H9 (cell line): ENCODE measurements around the gene HNRNPR. TPM values are rescaled to one million over a fixed set of nuclear protein-coding genes. Genes with fewer than 3 reads are reported as not detected.

Experiments
- DNase-seq: peaks from one replicate; pipeline ENCODE4 v3.0.0-alpha.2; 2017
- H2AFZ ChIP-seq: one replicate; pipeline ENCODE4 v1.6.1; 2013; ENCODE audit warnings: mild to moderate bottlenecking, low read length, control low read depth, moderate library complexity
- H2AK5ac ChIP-seq: 2 replicates; pipeline ENCODE4 v1.6.1; 2013; ENCODE audit warnings: low read length, control low read depth, mixed read lengths; ENCODE audit not compliant: insufficient read length
- H2BK120ac ChIP-seq: one replicate; pipeline ENCODE4 v1.6.1; 2013; ENCODE audit warnings: low read depth, mild to moderate bottlenecking, low read length, control low read depth, inconsistent platforms; ENCODE audit not compliant: poor library complexity, severe bottlenecking
- H2BK12ac ChIP-seq: 2 replicates; pipeline ENCODE4 v1.6.1; 2013; ENCODE audit warnings: low read length, control low read depth, mixed read lengths, low read depth; ENCODE audit not compliant: insufficient read length
- H2BK15ac ChIP-seq: 2 replicates; pipeline ENCODE4 v1.6.1; 2013; ENCODE audit warnings: low read depth, low read length, control low read depth
- H2BK20ac ChIP-seq: one replicate; pipeline ENCODE4 v1.6.1; 2013; ENCODE audit warnings: low read depth, mild to moderate bottlenecking, low read length, control low read depth, inconsistent platforms; ENCODE audit not compliant: poor library complexity, severe bottlenecking
- H2BK5ac ChIP-seq: 2 replicates; pipeline ENCODE4 v1.6.1; 2013; ENCODE audit warnings: low read length, control low read depth, mixed read lengths; ENCODE audit not compliant: insufficient read length
- H3K14ac ChIP-seq: 2 replicates; pipeline ENCODE4 v1.6.1; 2013; ENCODE audit warnings: low read length, control low read depth; ENCODE audit not compliant: insufficient read depth
- H3K18ac ChIP-seq: 2 replicates; pipeline ENCODE4 v1.6.1; 2013; ENCODE audit warnings: low read depth, mild to moderate bottlenecking, mixed read lengths, low read length, control low read depth; ENCODE audit not compliant: insufficient read length
- H3K23ac ChIP-seq: 2 replicates; pipeline ENCODE4 v1.6.1; 2013; ENCODE audit warnings: low read length, control low read depth, mixed read lengths, low read depth; ENCODE audit not compliant: insufficient read length
- H3K23me2 ChIP-seq: 2 replicates; pipeline ENCODE4 v1.6.1; 2013; ENCODE audit warnings: low read depth, mild to moderate bottlenecking, mixed read lengths, low read length, control low read depth; ENCODE audit not compliant: insufficient read length, poor library complexity, severe bottlenecking
- H3K27ac ChIP-seq: 2 replicates; pipeline ENCODE4 v1.5.1; 2013; ENCODE audit warnings: low read length, control low read depth, mixed read lengths, low read depth; ENCODE audit not compliant: insufficient read length
- H3K27me3 ChIP-seq: 2 replicates; pipeline ENCODE4 v1.6.1; 2013; ENCODE audit warnings: low read length, control low read depth, inconsistent platforms; ENCODE audit not compliant: insufficient read depth
- H3K4ac ChIP-seq: 2 replicates; pipeline ENCODE4 v1.6.1; 2013; ENCODE audit warnings: low read depth, mild to moderate bottlenecking, control low read depth, inconsistent platforms, low read length, moderate library complexity
- H3K4me1 ChIP-seq: 2 replicates; pipeline ENCODE4 v1.6.1; 2013; ENCODE audit warnings: low read length, control low read depth, inconsistent platforms; ENCODE audit not compliant: insufficient read depth
- H3K4me2 ChIP-seq: 2 replicates; pipeline ENCODE4 v1.6.1; 2013; ENCODE audit warnings: low read length, control low read depth, mixed read lengths; ENCODE audit not compliant: insufficient read length, insufficient read depth
- H3K56ac ChIP-seq: 2 replicates; pipeline ENCODE4 v1.6.1; 2013; ENCODE audit warnings: low read depth, mild to moderate bottlenecking, mixed read lengths, low read length, control low read depth; ENCODE audit not compliant: insufficient read length
- H3K79me1 ChIP-seq: 2 replicates; pipeline ENCODE4 v1.6.1; 2013; ENCODE audit warnings: low read depth, mild to moderate bottlenecking, moderate library complexity, low read length, control low read depth, inconsistent platforms; ENCODE audit not compliant: insufficient read depth, poor library complexity, severe bottlenecking
- H3K79me2 ChIP-seq: 2 replicates; pipeline ENCODE4 v1.6.1; 2013; ENCODE audit warnings: low read length, control low read depth, inconsistent platforms; ENCODE audit not compliant: insufficient read depth
- H3K9ac ChIP-seq: 2 replicates; pipeline ENCODE4 v1.6.1; 2013; ENCODE audit warnings: low read length, control low read depth, mixed read lengths; ENCODE audit not compliant: insufficient read length; ENCODE audit errors: extremely low read depth
- H3K9me3 ChIP-seq: one replicate; pipeline ENCODE4 v1.6.1; 2013; ENCODE audit warnings: low read depth, low read length, inconsistent platforms; ENCODE audit not compliant: control insufficient read depth
- H3T11ph ChIP-seq: one replicate; pipeline ENCODE4 v1.6.1; 2013; ENCODE audit warnings: mild to moderate bottlenecking, low read length, control low read depth, inconsistent platforms
- H4K20me1 ChIP-seq: one replicate; pipeline ENCODE4 v1.6.1; 2013; ENCODE audit not compliant: control insufficient read depth, insufficient read length, insufficient read depth
- H4K5ac ChIP-seq: 2 replicates; pipeline ENCODE4 v1.6.1; 2013; ENCODE audit warnings: low read depth, mild to moderate bottlenecking, mixed read lengths, low read length, control low read depth; ENCODE audit not compliant: insufficient read length
- H4K8ac ChIP-seq: replicated peaks from 2 replicates; pipeline ENCODE4 v1.6.1; 2013; ENCODE audit warnings: low read length, control low read depth, mixed read lengths, low read depth; ENCODE audit not compliant: insufficient read length
- H4K91ac ChIP-seq: 2 replicates; pipeline ENCODE4 v1.6.1; 2013; ENCODE audit warnings: low read depth, mild to moderate bottlenecking, moderate library complexity, mixed read lengths, low read length, control low read depth; ENCODE audit not compliant: insufficient read length
- H3K27ac Mint-ChIP-seq, 3 experiments: 2 replicates in 2 of 3; 3 replicates in 1 of 3; pipeline ENCODE4 v1.8.0; 2020 to 2021; ENCODE audit warnings: mixed read lengths in 3 of 3, mild to moderate bottlenecking in 1 of 3, moderate library complexity in 1 of 3
- H3K27me3 Mint-ChIP-seq: 2 replicates; pipeline ENCODE4 v1.8.0; 2021; ENCODE audit warnings: low read depth, mild to moderate bottlenecking, moderate library complexity, mixed read lengths
- H3K36me3 Mint-ChIP-seq, 3 experiments: 2 replicates in 2 of 3; 3 replicates in 1 of 3; pipeline ENCODE4 v1.8.0; 2020 to 2021; ENCODE audit warnings: low read depth in 3 of 3, mixed read lengths in 3 of 3; ENCODE audit not compliant: insufficient read depth in 1 of 3
- H3K4me1 Mint-ChIP-seq, 2 experiments: 2 replicates each; pipeline ENCODE4 v1.8.0; 2020; ENCODE audit warnings: mixed read lengths in 2 of 2
- H3K4me3 Mint-ChIP-seq, 2 experiments: 2 replicates in 1 of 2; 3 replicates in 1 of 2; pipeline ENCODE4 v1.8.0; 2020 to 2021; ENCODE audit warnings: mild to moderate bottlenecking in 2 of 2, mixed read lengths in 2 of 2, moderate library complexity in 1 of 2
- H3K9me3 Mint-ChIP-seq, 2 experiments: 2 replicates in 1 of 2; 3 replicates in 1 of 2; pipeline ENCODE4 v1.8.0; 2020; ENCODE audit warnings: mild to moderate bottlenecking in 2 of 2, mixed read lengths in 2 of 2, moderate library complexity in 1 of 2
- WGBS: extraction: QIAGEN DNeasy Blood & Tissue Kit; methylation state at CpG from one replicate; pipeline ENCODE4 v1.1.7; 2013; ENCODE audit warnings: missing lambda C conversion rate, low lambda C conversion rate, mixed read lengths; ENCODE audit not compliant: insufficient read length; ENCODE audit errors: extremely low coverage; 5-methylcytosine and 5-hydroxymethylcytosine counted together
- total RNA-seq: library from RNA; stranded (reverse); gene quantifications from 2 replicates; pipeline ENCODE4 v1.2.1, GENCODE V29; 2021
- TF ChIP-seq, protein P1 (sequence below): fragments of 200-600 bp; sonication (generic); conservative IDR thresholded peaks from 3 replicates; pipeline ENCODE4 v1.8.0; 2021; ENCODE audit warnings: antibody characterized with exemption, mild to moderate bottlenecking

The HNRNPR gene
- total RNA-seq, 1 experiment from 2014 or later: 196 TPM

DNA sequence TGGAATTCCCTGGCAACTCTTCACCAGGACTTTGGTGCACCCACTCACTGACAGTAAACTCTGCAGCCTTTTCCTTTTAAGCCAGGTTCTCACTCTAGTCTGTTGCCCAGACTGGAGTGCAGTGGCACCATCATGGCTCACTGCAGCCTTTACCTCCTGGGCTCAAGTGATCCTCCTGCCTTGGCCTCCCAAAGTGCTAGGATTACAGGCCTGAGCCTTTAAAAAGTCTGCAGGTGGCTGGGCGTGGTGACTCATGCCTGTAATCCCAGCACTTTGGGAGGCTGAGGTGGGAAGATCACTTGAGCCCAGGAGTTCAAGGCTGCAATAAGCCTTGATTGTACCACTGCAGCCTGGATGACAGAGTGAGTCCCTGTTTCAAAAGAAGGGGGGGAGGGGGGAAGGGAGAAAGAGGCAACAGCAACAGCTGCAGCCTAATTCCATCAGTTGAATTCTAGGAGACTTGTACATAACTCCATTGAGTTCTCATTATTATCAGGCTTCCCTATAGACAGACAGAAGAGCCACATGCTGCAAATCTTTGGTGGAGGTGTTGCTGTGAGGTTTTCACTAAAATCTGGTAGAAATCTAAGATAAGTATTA is 8.1 kb upstream of the HNRNPR start:
- no peak overlapping the region for H3K56ac ChIP-seq
- no peak overlapping the region for H2BK5ac ChIP-seq
- Mint-ChIP-seq H3K4me3 (no peak overlapping the region), H3K27me3 (peaks cover 100% of the 10 kb centered on the region), H3K9me3 (peaks cover 3 to 6% of the 10 kb centered on the region in 2 experiments; a peak in 4 of 5 replicates), H3K36me3 (no peaks in the 10 kb centered on the region), H3K4me1 (no peaks in the 10 kb centered on the region), H3K27ac (no peak overlapping the region)
- no peaks in the 10 kb centered on the region for H3K23me2 ChIP-seq
- H2AK5ac ChIP-seq: no peak overlapping the region
- no peaks in the 10 kb centered on the region for H3K9me3 ChIP-seq
- TF ChIP-seq, protein P1, sequence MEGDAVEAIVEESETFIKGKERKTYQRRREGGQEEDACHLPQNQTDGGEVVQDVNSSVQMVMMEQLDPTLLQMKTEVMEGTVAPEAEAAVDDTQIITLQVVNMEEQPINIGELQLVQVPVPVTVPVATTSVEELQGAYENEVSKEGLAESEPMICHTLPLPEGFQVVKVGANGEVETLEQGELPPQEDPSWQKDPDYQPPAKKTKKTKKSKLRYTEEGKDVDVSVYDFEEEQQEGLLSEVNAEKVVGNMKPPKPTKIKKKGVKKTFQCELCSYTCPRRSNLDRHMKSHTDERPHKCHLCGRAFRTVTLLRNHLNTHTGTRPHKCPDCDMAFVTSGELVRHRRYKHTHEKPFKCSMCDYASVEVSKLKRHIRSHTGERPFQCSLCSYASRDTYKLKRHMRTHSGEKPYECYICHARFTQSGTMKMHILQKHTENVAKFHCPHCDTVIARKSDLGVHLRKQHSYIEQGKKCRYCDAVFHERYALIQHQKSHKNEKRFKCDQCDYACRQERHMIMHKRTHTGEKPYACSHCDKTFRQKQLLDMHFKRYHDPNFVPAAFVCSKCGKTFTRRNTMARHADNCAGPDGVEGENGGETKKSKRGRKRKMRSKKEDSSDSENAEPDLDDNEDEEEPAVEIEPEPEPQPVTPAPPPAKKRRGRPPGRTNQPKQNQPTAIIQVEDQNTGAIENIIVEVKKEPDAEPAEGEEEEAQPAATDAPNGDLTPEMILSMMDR: no peak
- no peak overlapping the region for H2AFZ ChIP-seq
- WGBS: no CpG with 5 or more reads among the region's 1 CpG
- H3K18ac ChIP-seq: no peak overlapping the region
- H4K20me1 ChIP-seq: no peaks in the 10 kb centered on the region
- H3K4ac ChIP-seq: no peak overlapping the region
- H3K27ac ChIP-seq: no peak overlapping the region
- H3K23ac ChIP-seq: no peak overlapping the region
- H3K79me2 ChIP-seq: no peaks in the 10 kb centered on the region
- no peak overlapping the region for H4K5ac ChIP-seq
- no peak overlapping the region for H2BK12ac ChIP-seq
- peaks cover 63% of the 10 kb centered on the region for H3K27me3 ChIP-seq
- H3K4me1 ChIP-seq: no peaks in the 10 kb centered on the region
- no peaks in the 10 kb centered on the region for H3K79me1 ChIP-seq
- no peak overlapping the region for H2BK15ac ChIP-seq
- no peak overlapping the region for H3K9ac ChIP-seq
- H4K91ac ChIP-seq: no peak overlapping the region
- H2BK120ac ChIP-seq: no peak overlapping the region
- H3K14ac ChIP-seq: no peak overlapping the region
- no peak overlapping the region for H2BK20ac ChIP-seq
- no peak for DNase-seq
- H3T11ph ChIP-seq: no peak overlapping the region
- no peak overlapping the region for H4K8ac ChIP-seq
- H3K4me2 ChIP-seq: no peak overlapping the region
